Measurements from ENCODE around the gene APOBEC4.
"Not testable (repeated sequence)": the region's sequence is repeated elsewhere in the genome, so short reads cannot be mapped to it uniquely, and the experiment has no call there.

Gene APOBEC4

DNA sequence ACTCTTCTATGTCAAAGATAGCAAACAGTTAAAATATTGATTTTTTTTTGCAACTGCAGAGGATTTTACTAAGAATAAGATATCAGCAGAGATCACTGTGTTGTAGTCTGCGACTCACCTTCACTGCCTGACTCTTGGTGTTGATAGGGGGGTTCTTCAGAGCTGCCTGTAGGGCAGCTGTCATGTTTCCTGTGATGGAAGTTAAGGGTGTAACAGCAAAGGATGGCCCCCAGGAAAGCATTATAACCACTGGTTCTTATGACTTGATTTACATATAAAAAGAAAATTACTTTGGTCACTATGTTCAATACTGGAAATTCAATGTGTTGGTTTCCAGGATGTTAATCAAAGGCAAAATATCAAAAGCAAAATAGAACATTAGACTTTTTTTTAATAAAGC lies 20.2 kb downstream of the APOBEC4 start:
- DNase-seq, result no peak

DNA sequence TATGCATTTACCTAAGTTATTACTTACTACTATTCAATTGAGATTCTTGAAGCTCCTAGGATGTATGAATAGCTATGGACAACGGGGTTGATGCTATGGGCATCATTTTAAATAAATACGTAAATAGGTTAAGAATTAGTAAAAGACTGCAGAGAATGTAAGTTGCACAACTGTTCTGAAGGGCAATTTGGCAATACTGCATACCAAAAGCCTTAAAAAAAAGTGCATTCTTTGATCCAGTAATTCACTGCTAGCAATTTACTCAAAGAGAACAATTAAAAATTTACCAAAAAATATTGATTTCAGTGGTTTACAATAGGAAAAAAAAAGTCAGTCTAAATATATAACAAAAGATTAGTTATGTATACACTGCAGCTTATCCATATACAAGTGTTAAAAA lies 21.0 kb downstream of the APOBEC4 start:
- no peak for DNase-seq

DNA sequence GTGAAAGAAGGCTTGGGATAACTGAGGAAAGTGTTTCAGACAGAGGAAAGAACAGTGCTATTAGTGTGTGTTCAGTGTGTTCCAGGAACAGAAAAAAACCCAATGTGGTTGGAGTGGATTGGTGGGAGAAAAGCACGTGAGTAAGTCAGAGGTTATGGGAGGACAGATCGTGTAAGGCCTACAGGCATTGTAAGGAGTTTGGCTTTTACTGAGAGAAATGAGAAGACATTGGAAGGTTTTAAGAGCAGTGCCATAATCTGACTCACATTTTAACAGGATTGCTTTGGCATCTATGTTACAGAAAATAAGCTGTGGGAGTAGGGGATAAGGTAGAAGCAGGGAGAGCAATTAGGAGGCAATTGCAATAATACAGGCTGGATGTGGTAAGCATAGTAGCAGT lies 22.4 kb downstream of the APOBEC4 start:
- no peak for DNase-seq

DNA sequence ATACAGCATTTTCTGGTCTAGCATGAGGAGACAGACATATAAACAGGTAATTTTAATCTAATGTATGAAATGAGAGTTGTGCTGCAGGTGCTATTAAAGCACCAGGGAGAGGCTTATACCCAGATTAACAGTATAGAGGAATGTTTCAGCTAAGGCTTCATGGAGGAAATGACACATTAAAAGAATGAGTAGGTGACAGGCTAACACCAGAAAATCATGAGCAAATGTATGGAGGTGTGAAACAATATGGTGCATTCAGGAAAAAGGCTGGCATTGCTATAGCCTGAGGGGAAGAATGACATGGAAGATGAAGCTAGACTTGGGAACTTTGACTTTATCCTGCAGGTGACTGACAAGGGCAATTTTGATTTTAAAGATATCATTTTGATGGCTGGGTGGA lies 24.6 kb downstream of the APOBEC4 start:
- DNase-seq, result no peak

GRCh38 chr1:183626236-183626635 lies 26.9 kb downstream of the APOBEC4 start:
- DNase-seq, result not testable (repeated sequence)

GRCh38 chr1:183622884-183623785 lies 30.0 kb downstream of the APOBEC4 start:
- DNase-seq, result peak; percentile 50

DNA sequence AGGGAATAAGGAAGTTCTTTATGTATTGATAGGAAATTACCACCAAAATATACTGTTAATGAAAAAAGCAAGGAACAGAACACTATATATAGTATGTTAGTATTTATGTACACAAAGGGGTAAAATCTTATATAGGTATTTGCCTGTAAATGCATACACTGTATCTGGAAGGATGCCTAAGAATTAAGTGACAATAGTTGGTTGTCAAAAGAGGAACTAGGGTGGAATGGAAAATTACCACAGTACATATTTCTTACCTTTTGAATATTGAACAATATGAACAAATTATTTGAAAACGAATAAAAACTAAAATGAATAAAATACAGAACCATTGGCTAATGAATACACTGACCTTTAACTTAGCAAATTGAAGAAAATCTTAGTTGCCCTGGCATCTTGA lies 31.1 kb downstream of the APOBEC4 start:
- no peak for DNase-seq

DNA sequence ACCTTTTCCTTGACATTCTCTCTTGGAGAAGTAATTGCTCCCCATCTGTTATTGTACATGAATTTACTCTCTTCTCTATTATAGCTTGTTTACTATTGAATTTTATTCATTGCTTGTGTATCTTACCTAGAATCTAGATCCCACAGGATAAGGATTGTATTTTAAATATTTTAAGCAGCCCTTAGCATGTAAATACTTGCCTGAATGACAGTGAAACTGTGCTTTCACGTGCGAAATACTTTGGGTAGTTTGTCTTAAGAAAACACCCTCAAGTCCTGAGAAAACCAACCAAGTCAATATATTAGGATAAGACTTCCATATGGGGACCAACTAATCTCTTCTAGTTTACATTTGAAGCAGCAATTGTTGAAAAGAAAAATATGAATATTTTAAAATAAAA lies 32.8 kb downstream of the APOBEC4 start:
- DNase-seq, result no peak

- DNase-seq, result no peak
These were observed 33.3 kb downstream of the APOBEC4 start for GRCh38 chr1:183619781-183620180.

DNA sequence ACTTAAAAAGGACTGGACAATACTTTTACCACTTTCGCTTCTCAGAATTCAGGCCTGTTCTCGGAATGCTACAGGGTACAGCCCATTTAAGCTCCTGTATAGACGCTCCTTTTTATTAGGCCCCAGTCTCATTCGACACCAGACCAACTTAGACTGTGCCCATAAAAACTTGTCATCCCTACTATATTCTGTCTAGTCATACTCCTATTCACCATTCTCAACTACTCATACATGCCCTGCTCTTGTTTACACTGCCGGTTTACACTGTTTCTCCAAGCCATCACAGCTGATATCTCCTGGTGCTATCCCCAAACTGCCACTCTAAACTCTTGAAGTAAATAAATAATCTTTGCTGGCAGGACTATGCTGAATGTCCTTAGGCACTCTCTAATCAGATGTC lies 34.9 kb downstream of the APOBEC4 start:
- DNase-seq, result not testable (repeated sequence)

DNA sequence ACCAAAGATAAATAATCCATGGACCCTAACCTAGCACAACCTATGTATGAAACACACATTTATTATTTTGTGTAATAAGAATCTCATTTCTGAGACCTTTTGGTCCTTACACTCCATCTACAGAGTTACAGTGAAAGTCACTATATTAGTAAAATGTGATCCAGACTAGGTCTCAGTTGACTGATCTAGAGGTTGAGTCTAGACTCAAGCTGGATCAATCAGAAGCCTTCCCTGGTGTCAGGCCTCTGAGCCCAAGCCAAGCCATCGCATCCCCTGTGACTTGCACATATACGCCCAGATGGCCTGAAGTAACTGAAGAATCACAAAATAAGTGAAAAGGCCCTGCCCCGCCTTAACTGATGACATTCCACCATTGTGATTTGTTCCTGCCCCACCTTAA lies 40.1 kb downstream of the APOBEC4 start:
- DNase-seq, result not testable (repeated sequence)

DNA sequence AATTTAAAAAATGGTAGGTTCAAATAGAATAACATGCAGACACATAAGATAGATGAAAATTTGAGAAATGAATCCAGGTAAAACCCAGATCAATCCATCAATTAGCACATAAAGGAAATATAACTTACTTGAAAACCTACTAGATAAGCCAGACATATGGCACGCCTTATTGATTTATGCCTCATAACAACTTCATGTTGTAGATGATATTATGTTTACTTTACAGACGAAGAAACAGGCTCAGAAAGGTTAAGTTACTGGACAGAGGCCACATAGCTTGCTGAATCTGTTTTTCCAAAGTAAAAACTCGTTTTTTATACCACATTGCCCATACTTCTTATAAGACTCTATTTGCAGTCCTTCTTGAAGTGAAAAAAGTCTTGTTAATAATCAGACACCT lies 40.7 kb downstream of the APOBEC4 start:
- no peak for DNase-seq

DNA sequence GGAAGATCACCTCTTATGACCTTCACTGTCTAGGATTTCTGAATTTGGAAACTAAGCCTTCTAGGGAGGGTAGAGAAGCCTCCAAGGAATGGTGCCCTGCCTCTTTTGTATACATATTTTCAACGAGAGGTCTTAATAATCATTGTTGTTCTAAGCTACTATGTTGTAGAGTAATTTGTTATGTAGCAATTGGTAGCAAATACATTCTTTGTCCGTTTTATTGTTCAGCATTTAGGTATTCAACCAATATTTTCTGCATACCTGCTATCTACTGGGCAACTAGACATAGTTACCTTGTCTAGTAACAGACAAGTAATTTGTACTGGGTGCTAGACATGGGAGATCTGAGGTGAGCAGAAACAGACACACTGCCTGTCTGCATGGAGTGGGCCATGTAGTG lies 42.1 kb downstream of the APOBEC4 start:
- no peak for DNase-seq

DNA sequence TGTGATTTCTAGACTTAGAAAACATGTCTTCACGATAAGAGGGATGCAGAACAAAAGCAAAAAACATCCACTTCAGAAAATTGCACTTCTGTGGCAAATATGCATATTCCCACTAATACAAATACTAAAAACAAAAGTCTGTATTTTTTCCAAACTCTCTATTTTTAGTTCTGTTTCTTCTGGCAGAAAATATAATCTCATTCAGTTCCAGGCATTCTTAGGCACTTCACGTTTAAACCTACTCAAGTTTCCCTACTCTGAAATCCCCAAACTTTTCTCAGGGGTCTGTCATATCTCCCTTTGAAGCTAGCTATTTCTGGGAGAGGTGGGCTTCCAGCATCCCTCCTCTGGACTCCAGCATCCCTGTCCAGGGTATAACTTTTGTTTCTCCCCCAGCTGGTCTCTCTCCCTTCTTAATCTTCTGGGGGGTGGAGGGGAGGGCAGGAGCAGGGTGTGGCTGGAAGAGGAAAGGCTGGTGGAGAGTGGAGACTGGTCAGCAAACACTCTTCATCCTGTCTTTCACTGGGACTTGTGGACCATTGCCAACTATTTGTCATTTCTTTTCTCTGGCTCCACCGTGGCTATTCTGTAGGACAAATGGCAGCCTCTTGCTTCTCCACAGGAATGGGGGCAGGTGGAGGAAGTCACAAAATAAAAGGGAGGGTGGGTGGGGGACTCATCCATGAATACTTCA lies 43.2 kb downstream of the APOBEC4 start:
- DNase-seq, result no peak

GRCh38 chr1:183609313-183609712 lies 43.8 kb downstream of the APOBEC4 start:
- peak; percentile 71 for DNase-seq

GRCh38 chr1:183607322-183607980 lies 45.7 kb downstream of the APOBEC4 start:
- no peak for DNase-seq

- no peak for DNase-seq
These were observed 47.2 kb downstream of the APOBEC4 start for GRCh38 chr1:183605904-183606303.

DNA sequence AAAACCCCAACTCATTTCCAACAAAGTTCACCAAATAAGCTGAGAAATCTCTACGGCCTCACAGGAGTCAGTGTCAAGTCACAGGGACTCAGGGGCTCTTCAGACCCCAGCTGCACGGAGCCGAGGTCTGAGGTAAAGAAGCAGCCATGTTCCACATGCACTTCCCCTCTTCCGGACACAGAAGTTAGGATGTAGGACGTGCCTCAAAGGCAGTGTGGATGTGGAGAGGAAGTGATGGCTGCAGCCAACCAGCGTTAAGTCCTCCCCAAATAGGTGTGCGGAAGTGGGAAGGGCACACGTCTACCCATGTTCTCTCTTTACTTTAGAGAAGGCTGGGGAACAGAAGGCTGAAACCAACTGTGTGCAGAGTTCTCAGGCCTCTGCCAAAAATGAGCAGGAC lies 48.3 kb downstream of the APOBEC4 start:
- DNase-seq, result no peak

DNA sequence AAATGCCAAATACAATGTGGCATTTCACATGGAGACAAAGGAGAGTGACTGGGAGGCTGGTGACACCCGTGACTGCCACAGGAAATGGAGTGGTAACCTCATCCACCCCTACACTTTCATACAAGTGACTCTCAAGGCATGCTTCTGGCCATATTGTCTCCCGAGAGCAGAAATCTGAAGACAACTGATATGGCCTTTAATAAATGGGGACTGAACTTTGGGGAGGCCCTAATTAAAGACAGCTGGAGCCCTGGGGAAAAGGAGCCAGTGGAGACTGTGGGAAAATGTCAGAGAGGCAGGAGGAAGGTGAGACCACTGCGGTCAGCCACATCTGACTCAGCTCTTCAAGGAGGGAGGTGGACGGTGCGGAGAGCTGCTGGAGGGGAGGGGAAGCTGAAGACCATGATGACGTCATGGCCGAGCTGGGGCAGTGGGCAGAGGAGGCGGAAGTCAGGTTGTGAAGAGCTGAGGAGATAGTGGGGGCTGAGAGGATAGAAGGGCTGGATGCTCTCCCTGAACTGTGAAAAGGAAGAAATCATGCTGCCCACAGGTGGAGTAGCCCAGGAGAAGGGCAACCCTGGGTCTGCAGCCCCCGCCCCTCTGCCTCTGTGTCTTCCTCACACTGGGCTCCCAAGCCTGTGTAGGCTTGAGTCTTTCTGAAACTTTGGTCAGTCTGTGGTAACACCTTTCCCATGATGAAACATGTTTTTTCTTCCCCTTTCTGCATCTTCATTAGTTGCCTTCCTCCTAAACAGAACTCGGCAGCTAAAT lies 48.9 kb downstream of the APOBEC4 start:
- DNase-seq, result no peak

DNA sequence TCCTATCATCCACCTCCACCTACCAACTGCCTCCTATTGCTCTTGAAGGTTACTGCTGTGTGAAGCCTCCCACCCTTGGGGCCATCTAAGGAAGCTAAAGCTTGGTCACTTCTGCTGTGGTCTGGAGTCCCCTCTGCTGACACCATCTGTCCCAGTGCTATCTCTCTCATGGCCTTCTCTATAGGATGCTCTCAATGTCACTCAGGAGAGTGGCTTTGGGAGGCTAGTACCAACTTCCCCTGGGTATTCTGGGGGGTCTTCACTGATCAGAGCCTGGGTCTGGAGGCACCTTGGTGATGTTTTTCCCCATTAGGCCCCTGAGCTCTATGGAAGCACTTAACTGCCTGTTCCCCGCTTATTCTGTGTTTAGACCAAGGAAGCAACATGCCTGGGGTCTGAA lies 50.6 kb downstream of the APOBEC4 start:
- no peak for DNase-seq

- no peak for DNase-seq
These were observed 52.5 kb downstream of the APOBEC4 start for GRCh38 chr1:183600634-183601033.

DNA sequence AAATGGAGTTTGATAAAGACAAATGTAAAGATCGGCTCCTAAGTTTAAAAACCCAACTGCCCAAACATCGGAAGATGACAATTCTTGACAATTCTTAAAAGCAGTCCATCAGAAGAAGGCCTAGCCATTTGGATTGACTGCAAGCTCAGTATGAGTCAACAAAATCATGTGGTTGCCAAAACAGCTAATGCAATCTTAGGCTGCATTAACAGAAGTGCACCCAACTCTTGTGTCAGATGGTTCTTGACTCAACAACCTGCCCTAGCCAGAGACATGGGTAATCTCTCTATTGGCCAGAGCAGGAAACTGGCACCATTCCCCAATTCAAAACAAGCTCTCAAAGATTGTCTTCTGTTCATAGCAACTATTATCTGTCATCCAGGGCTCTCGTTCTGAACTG lies 53.0 kb downstream of the APOBEC4 start:
- DNase-seq, result no peak

DNA sequence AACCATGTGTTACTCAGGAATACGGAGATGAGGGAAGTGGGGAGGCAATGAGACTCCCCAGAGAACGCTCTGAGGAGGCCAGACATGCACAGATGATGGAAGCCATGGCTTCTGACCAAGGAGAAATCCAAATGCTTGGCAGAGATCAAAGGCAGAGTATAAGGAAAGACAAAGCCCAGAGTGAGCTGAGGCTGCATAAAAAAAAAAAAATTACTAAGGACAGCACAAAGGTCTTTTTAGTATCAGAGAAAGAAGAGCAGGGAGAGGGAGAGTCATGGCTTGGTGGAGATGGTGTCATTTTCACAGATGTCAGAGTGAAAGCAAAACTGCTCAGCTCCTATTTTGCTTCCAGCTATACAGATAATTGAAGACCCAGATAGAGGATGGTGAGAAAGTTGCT lies 54.7 kb downstream of the APOBEC4 start:
- no peak for DNase-seq
